ENCODE results near the gene TMIGD1.
A peak's percentile ranks its signal among the peaks of the same experiment; 100 is the strongest.
"Not testable (repeated sequence)": the region's sequence is repeated elsewhere in the genome, so short reads cannot be mapped to it uniquely, and the experiment has no call there.

Gene TMIGD1

DNA sequence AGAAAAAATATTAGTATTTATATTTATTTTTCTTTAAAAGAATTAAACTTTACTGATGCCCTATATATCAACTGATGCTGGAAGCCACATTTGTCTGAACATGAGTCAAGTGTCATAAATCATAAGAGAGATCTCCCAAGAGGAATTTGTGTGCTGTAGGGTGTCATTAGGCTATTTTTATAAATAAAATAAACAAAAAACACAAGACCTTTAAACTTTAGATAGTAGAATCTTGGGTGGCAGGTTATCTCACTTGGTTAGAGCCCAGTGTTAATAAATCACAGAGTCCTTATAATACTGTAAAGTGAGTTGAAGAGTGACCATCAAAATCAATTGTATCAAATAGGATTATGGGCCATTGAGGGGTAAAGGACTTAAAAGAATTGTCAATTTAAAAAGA, 23.6 kb upstream of the TMIGD1 start:
- peaks cover 3% of the 10 kb centered on the region for H3K9me3 ChIP-seq (ENCODE audit: control insufficient read depth, low read length)
- no peaks in the 10 kb centered on the region for H3K36me3 ChIP-seq (ENCODE audit: control insufficient read depth, insufficient read depth, low read length)
- no peak overlapping the region for H3K27ac ChIP-seq (ENCODE audit: low read depth, low read length, severe bottlenecking)
- H3K4me3 ChIP-seq (ENCODE audit: extremely low read depth, insufficient read depth, low read length, poor library complexity, severe bottlenecking): no peak overlapping the region
- H3K4me1 ChIP-seq (ENCODE audit: control insufficient read depth, insufficient read depth, low read length, poor library complexity, severe bottlenecking): no peaks in the 10 kb centered on the region

DNA sequence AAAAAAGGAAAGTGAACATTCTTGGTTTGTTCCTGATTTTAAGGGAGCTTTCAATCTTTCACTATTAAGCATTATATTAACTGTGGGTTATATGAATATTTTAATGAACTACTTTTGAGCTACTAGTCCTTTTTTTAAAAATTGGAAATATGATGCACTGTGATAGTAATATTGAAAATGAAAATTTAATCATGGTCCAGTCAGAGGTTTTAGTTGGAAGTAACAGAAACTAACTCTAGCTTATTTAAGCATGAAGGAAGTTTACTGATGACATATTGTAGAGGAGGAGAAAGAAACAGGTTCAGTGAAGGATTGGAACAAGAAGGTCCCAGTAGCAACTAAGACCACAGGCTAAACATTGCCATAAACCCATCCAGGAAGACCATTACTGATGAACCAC, 20.8 kb upstream of the TMIGD1 start:
- Histone ChIP-seq H3K27ac (ENCODE audit: low read depth, low read length, severe bottlenecking) (no peak overlapping the region), H3K4me1 (ENCODE audit: control insufficient read depth, insufficient read depth, low read length, poor library complexity, severe bottlenecking) (no peaks in the 10 kb centered on the region), H3K36me3 (ENCODE audit: control insufficient read depth, insufficient read depth, low read length) (no peaks in the 10 kb centered on the region), H3K9me3 (ENCODE audit: control insufficient read depth, low read length) (no peaks in the 10 kb centered on the region), H3K4me3 (ENCODE audit: extremely low read depth, insufficient read depth, low read length, poor library complexity, severe bottlenecking) (no peak overlapping the region)

DNA sequence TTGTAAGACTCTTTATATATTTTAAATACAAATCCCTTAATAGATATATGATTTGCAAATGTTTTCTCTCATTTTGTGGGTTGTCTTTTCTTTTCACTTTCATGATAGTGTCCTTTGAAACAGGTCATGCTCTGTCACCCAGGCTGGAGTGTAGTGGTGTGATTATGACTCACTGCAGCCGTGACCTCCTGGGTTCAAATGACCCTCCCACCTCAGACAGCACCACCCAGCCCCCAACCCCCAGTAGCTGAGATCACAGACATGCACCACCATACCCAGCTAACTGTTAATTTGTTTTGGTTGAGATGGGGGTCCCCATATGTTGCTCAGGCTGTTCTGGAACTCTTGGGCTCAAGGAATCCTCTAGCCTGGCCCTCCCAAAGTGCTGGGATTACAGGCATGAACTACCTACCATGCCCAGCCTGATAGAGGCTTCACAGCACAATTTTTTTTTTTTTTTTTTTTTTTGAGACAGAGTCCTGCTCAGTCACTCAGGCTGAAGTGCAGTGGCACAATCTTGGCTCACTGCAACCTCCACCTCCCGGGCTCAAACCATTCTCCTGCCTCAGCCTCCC, 18.5 kb upstream of the TMIGD1 start:
- no peak overlapping the region for H3K4me3 ChIP-seq (ENCODE audit: extremely low read depth, insufficient read depth, low read length, poor library complexity, severe bottlenecking)
- WGBS, 2 experiments (ENCODE audit: insufficient coverage in 2 of 2): 83% methylated on average over 1 of the region's 2 CpGs; no CpG with 5 or more reads in 1 of the 2 experiments
- H3K36me3 ChIP-seq (ENCODE audit: control insufficient read depth, insufficient read depth, low read length): no peaks in the 10 kb centered on the region

GRCh38 chr17:30351735-30352134, 17.9 kb upstream of the TMIGD1 start:
- H3K27ac ChIP-seq (ENCODE audit: low read depth, low read length, severe bottlenecking): no peak overlapping the region
- no peak overlapping the region for H3K4me3 ChIP-seq (ENCODE audit: extremely low read depth, insufficient read depth, low read length, poor library complexity, severe bottlenecking)
- H3K4me1 ChIP-seq (ENCODE audit: control insufficient read depth, insufficient read depth, low read length, poor library complexity, severe bottlenecking): no peaks in the 10 kb centered on the region
- H3K36me3 ChIP-seq (ENCODE audit: control insufficient read depth, insufficient read depth, low read length): no peaks in the 10 kb centered on the region
- 94 to 100% methylated on average over 1 to 2 of the region's 2 CpGs for WGBS, 2 experiments (ENCODE audit: insufficient coverage in 2 of 2)
- H3K9me3 ChIP-seq (ENCODE audit: control insufficient read depth, low read length): no peaks in the 10 kb centered on the region

More for the DNA sequence above, 18.5 kb upstream of the TMIGD1 start:
- Histone ChIP-seq H3K9me3 (ENCODE audit: control insufficient read depth, low read length) (no peaks in the 10 kb centered on the region), H3K4me1 (ENCODE audit: control insufficient read depth, insufficient read depth, low read length, poor library complexity, severe bottlenecking) (no peaks in the 10 kb centered on the region), H3K27ac (ENCODE audit: low read depth, low read length, severe bottlenecking) (no peak overlapping the region)

- H3K9me3 ChIP-seq (ENCODE audit: control insufficient read depth, low read length); H3K27ac ChIP-seq (ENCODE audit: low read depth, low read length, severe bottlenecking); H3K36me3 ChIP-seq (ENCODE audit: control insufficient read depth, insufficient read depth, low read length); H3K4me1 ChIP-seq (ENCODE audit: control insufficient read depth, insufficient read depth, low read length, poor library complexity, severe bottlenecking); H3K4me3 ChIP-seq (ENCODE audit: extremely low read depth, insufficient read depth, low read length, poor library complexity, severe bottlenecking): not testable (repeated sequence)
- 85 to 100% methylated on average over 2 to 3 of the region's 4 CpGs for WGBS, 2 experiments (ENCODE audit: insufficient coverage in 2 of 2)
Observed at GRCh38 chr17:30351263-30351662, 17.4 kb upstream of the TMIGD1 start.

- peaks cover 10% of the 10 kb centered on the region for H3K4me1 ChIP-seq (ENCODE audit: control insufficient read depth, insufficient read depth, low read length, poor library complexity, severe bottlenecking)
- no peak overlapping the region for H3K27ac ChIP-seq (ENCODE audit: low read depth, low read length, severe bottlenecking)
- no peaks in the 10 kb centered on the region for H3K9me3 ChIP-seq (ENCODE audit: control insufficient read depth, low read length)
- no peak overlapping the region for H3K4me3 ChIP-seq (ENCODE audit: extremely low read depth, insufficient read depth, low read length, poor library complexity, severe bottlenecking)
- H3K36me3 ChIP-seq (ENCODE audit: control insufficient read depth, insufficient read depth, low read length): no peaks in the 10 kb centered on the region
- 75% methylated on average over 1 of the region's 1 CpG; no CpG with 5 or more reads in 1 of the 2 experiments for WGBS, 2 experiments (ENCODE audit: insufficient coverage in 2 of 2)
Observed at GRCh38 chr17:30349252-30349651, 15.4 kb upstream of the TMIGD1 start.

GRCh38 chr17:30347488-30347887, 13.6 kb upstream of the TMIGD1 start:
- Histone ChIP-seq H3K4me3 (ENCODE audit: extremely low read depth, insufficient read depth, low read length, poor library complexity, severe bottlenecking) (no peak overlapping the region), H3K9me3 (ENCODE audit: control insufficient read depth, low read length) (no peaks in the 10 kb centered on the region), H3K36me3 (ENCODE audit: control insufficient read depth, insufficient read depth, low read length) (no peaks in the 10 kb centered on the region), H3K4me1 (ENCODE audit: control insufficient read depth, insufficient read depth, low read length, poor library complexity, severe bottlenecking) (peaks cover 14% of the 10 kb centered on the region), H3K27ac (ENCODE audit: low read depth, low read length, severe bottlenecking) (no peak overlapping the region)
- WGBS, 2 experiments (ENCODE audit: insufficient coverage in 2 of 2): 100% methylated on average over 2 of the region's 4 CpGs; no CpG with 5 or more reads in 1 of the 2 experiments

GRCh38 chr17:30346221-30346795, 12.5 kb upstream of the TMIGD1 start:
- Histone ChIP-seq H3K36me3 (ENCODE audit: control insufficient read depth, insufficient read depth, low read length) (no peaks in the 10 kb centered on the region), H3K27ac (ENCODE audit: low read depth, low read length, severe bottlenecking) (no peak overlapping the region), H3K4me1 (ENCODE audit: control insufficient read depth, insufficient read depth, low read length, poor library complexity, severe bottlenecking) (peaks cover 20% of the 10 kb centered on the region), H3K4me3 (ENCODE audit: extremely low read depth, insufficient read depth, low read length, poor library complexity, severe bottlenecking) (no peak overlapping the region), H3K9me3 (ENCODE audit: control insufficient read depth, low read length) (no peaks in the 10 kb centered on the region)
- no CpG with 5 or more reads among the region's 3 CpGs for WGBS, 2 experiments (ENCODE audit: insufficient coverage in 2 of 2)

GRCh38 chr17:30345527-30346075, 11.7 kb upstream of the TMIGD1 start:
- no peaks in the 10 kb centered on the region for H3K36me3 ChIP-seq (ENCODE audit: control insufficient read depth, insufficient read depth, low read length)
- H3K9me3 ChIP-seq (ENCODE audit: control insufficient read depth, low read length): no peaks in the 10 kb centered on the region
- peaks cover 25% of the 10 kb centered on the region for H3K4me1 ChIP-seq (ENCODE audit: control insufficient read depth, insufficient read depth, low read length, poor library complexity, severe bottlenecking)
- no peak overlapping the region for H3K4me3 ChIP-seq (ENCODE audit: extremely low read depth, insufficient read depth, low read length, poor library complexity, severe bottlenecking)
- WGBS, 2 experiments (ENCODE audit: insufficient coverage in 2 of 2): 80 to 82% methylated on average over 2 of the region's 4 CpGs
- H3K27ac ChIP-seq (ENCODE audit: low read depth, low read length, severe bottlenecking): no peak overlapping the region

- peaks cover 31% of the 10 kb centered on the region for H3K4me1 ChIP-seq (ENCODE audit: control insufficient read depth, insufficient read depth, low read length, poor library complexity, severe bottlenecking)
Observed at GRCh38 chr17:30345089-30345433, 11.2 kb upstream of the TMIGD1 start.

GRCh38 chr17:30344283-30345088, 10.6 kb upstream of the TMIGD1 start:
- peak overlapping the region; percentile 47 for H3K27ac ChIP-seq (ENCODE audit: low read depth, low read length, severe bottlenecking)
- no peaks in the 10 kb centered on the region for H3K36me3 ChIP-seq (ENCODE audit: control insufficient read depth, insufficient read depth, low read length)
- H3K4me3 ChIP-seq (ENCODE audit: extremely low read depth, insufficient read depth, low read length, poor library complexity, severe bottlenecking): no peak overlapping the region
- H3K4me1 ChIP-seq (ENCODE audit: control insufficient read depth, insufficient read depth, low read length, poor library complexity, severe bottlenecking): peaks cover 35% of the 10 kb centered on the region
- no peaks in the 10 kb centered on the region for H3K9me3 ChIP-seq (ENCODE audit: control insufficient read depth, low read length)
- WGBS, 2 experiments (ENCODE audit: insufficient coverage in 2 of 2): 89 to 90% methylated on average over 9 of the region's 9 CpGs

More at GRCh38 chr17:30345089-30345433, 11.2 kb upstream of the TMIGD1 start:
- WGBS, 2 experiments (ENCODE audit: insufficient coverage in 2 of 2): 85 to 95% methylated on average over 2 of the region's 2 CpGs
- Histone ChIP-seq H3K36me3 (ENCODE audit: control insufficient read depth, insufficient read depth, low read length) (no peaks in the 10 kb centered on the region), H3K9me3 (ENCODE audit: control insufficient read depth, low read length) (no peaks in the 10 kb centered on the region), H3K27ac (ENCODE audit: low read depth, low read length, severe bottlenecking) (peak overlapping the region; percentile 47), H3K4me3 (ENCODE audit: extremely low read depth, insufficient read depth, low read length, poor library complexity, severe bottlenecking) (no peak overlapping the region)

Measured in mesodermal cell (in vitro differentiated cells).